ENCODE results near the gene NTM. TPM values are rescaled to one million over a fixed set of nuclear protein-coding genes. Genes with fewer than 3 reads are reported as not detected.
"Not testable (repeated sequence)": the region's sequence is repeated elsewhere in the genome, so short reads cannot be mapped to it uniquely, and the experiment has no call there.

NTM gene
- polyA plus RNA-seq, 1 experiment: 33.6 TPM

GRCh38 chr11:131331010-131331409 lies 39.4 kb upstream of the NTM start:
- H3K4me3 ChIP-seq (ENCODE audit: low read depth, low read length): no peak overlapping the region
- H3K36me3 ChIP-seq (ENCODE audit: control insufficient read depth, insufficient read depth, low read length): no peaks in the 10 kb centered on the region
- no peak for TF ChIP-seq CTCF (IDR thresholded peaks at IDR 0.05; ENCODE audit: insufficient read depth, low read depth, low read length)
- POLR2A ChIA-PET: no interaction called here
- no peak for DNase-seq (ENCODE audit: low read depth)
- H3K27me3 ChIP-seq (ENCODE audit: control insufficient read depth, insufficient read depth, low read length): no peaks in the 10 kb centered on the region
- CTCF ChIA-PET: interaction anchor here (1.0 to 1.4 kb wide), 2 partner anchors 23 to 306 kb away, joined by 4 read pairs; no protein-coding TSS in a partner anchor

GRCh38 chr11:131331546-131331945 lies 38.9 kb upstream of the NTM start:
- DNase-seq (ENCODE audit: low read depth): no peak
- Histone ChIP-seq H3K4me3 (ENCODE audit: low read depth, low read length) (no peak overlapping the region), H3K27me3 (ENCODE audit: control insufficient read depth, insufficient read depth, low read length) (no peaks in the 10 kb centered on the region), H3K36me3 (ENCODE audit: control insufficient read depth, insufficient read depth, low read length) (no peaks in the 10 kb centered on the region)
- TF ChIP-seq CTCF (IDR thresholded peaks at IDR 0.05; ENCODE audit: insufficient read depth, low read depth, low read length): no peak
- ChIA-PET POLR2A (no interaction called here), CTCF (interaction anchor here (1.0 kb wide), 1 partner anchor 24 kb away, joined by 4 read pairs; no protein-coding TSS in a partner anchor)

GRCh38 chr11:131334601-131335000 lies 35.8 kb upstream of the NTM start:
- POLR2A ChIA-PET: no interaction called here
- no peaks in the 10 kb centered on the region for H3K36me3 ChIP-seq (ENCODE audit: control insufficient read depth, insufficient read depth, low read length)
- no peak for TF ChIP-seq CTCF (IDR thresholded peaks at IDR 0.05; ENCODE audit: insufficient read depth, low read depth, low read length)
- CTCF ChIA-PET: no interaction called here
- no peaks in the 10 kb centered on the region for H3K27me3 ChIP-seq (ENCODE audit: control insufficient read depth, insufficient read depth, low read length)
- DNase-seq (ENCODE audit: low read depth): no peak
- no peak overlapping the region for H3K4me3 ChIP-seq (ENCODE audit: low read depth, low read length)

GRCh38 chr11:131341900-131342299 lies 28.5 kb upstream of the NTM start:
- H3K27me3 ChIP-seq (ENCODE audit: control insufficient read depth, insufficient read depth, low read length); H3K36me3 ChIP-seq (ENCODE audit: control insufficient read depth, insufficient read depth, low read length); H3K4me3 ChIP-seq (ENCODE audit: low read depth, low read length); DNase-seq (ENCODE audit: low read depth); POLR2A ChIA-PET: not testable (repeated sequence)
- CTCF ChIA-PET: interaction anchor here (0.5 kb wide), 1 partner anchor 8 kb away, joined by 3 read pairs; no protein-coding TSS in a partner anchor

GRCh38 chr11:131342442-131342841 lies 28.0 kb upstream of the NTM start:
- H3K27me3 ChIP-seq (ENCODE audit: control insufficient read depth, insufficient read depth, low read length); POLR2A ChIA-PET; H3K36me3 ChIP-seq (ENCODE audit: control insufficient read depth, insufficient read depth, low read length); H3K4me3 ChIP-seq (ENCODE audit: low read depth, low read length); CTCF ChIA-PET; DNase-seq (ENCODE audit: low read depth): not testable (repeated sequence)

- no peak for TF ChIP-seq CTCF (IDR thresholded peaks at IDR 0.05; ENCODE audit: insufficient read depth, low read depth, low read length)
- DNase-seq (ENCODE audit: low read depth): no peak
- no peak overlapping the region for H3K4me3 ChIP-seq (ENCODE audit: low read depth, low read length)
- H3K27me3 ChIP-seq (ENCODE audit: control insufficient read depth, insufficient read depth, low read length): no peaks in the 10 kb centered on the region
- H3K36me3 ChIP-seq (ENCODE audit: control insufficient read depth, insufficient read depth, low read length): no peaks in the 10 kb centered on the region
- ChIA-PET CTCF (no interaction called here), POLR2A (no interaction called here)
Measured at GRCh38 chr11:131345406-131345805, 25.0 kb upstream of the NTM start.

All from BJ (cell line).